Endothelial cell of umbilical vein (primary cell): ENCODE measurements around the gene COQ7. TPM values are rescaled to one million over a fixed set of nuclear protein-coding genes. Genes with fewer than 3 reads are reported as not detected.

ENCODE experiments used
- BruUV-seq: library from RNA; stranded (reverse); fragments of 400-500 nt; replicated peaks from 2 replicates; lab custom pipeline; 2021; lab: Mats Ljungman, UMichigan
- CTCF ChIA-PET: fragments of 300-600, 350-600 bp; sonication (Branson Sonifier 250); formaldehyde crosslinking; loops from one replicate; lab custom pipeline; 2021; ENCODE audit warnings: antibody characterized with exemption, inconsistent platforms; lab: Charles Lee
- POLR2A ChIA-PET: fragments of 300-600, 350-600 bp; sonication (Branson Sonifier 250); formaldehyde crosslinking; loops from one replicate; lab custom pipeline; 2021; ENCODE audit warnings: antibody characterized with exemption, inconsistent platforms; lab: Charles Lee
- DNase-seq: peaks from one replicate; pipeline ENCODE4 v3.0.0-alpha.2; 2011; ENCODE audit warnings: low read depth, low spot score
- FAIRE-seq: peaks from 2 replicates; lab custom pipeline; 2011; peaks lifted over from hg19 to GRCh38; lab: Jason Lieb, UNC
- H2AFZ ChIP-seq: 2 replicates; pipeline ENCODE4 v1.6.0; 2012; ENCODE audit warnings: low read depth, low read length, control low read depth, inconsistent platforms
- H3K27ac ChIP-seq: 2 replicates; pipeline ENCODE4 v1.5.1; 2011; ENCODE audit warnings: low read depth, mild to moderate bottlenecking, control low read depth, low read length, moderate library complexity; ENCODE audit not compliant: insufficient read depth
- H3K27me3 ChIP-seq, 2 experiments: 2 replicates each; pipeline versions ENCODE4 v1.6.0 to v1.6.1; 2011; ENCODE audit warnings: low read length in 2 of 2, mixed read lengths in 1 of 2; ENCODE audit not compliant: control insufficient read depth in 2 of 2, insufficient read depth in 2 of 2
- H3K36me3 ChIP-seq, 2 experiments: 2 replicates in 1 of 2; 3 replicates in 1 of 2; pipeline ENCODE4 v1.5.1; 2011; ENCODE audit warnings: low read length in 2 of 2, mild to moderate bottlenecking in 1 of 2, moderate library complexity in 1 of 2; ENCODE audit not compliant: control insufficient read depth in 2 of 2, insufficient read depth in 2 of 2; ENCODE audit errors: extremely low read depth in 1 of 2
- H3K4me1 ChIP-seq: 3 replicates; pipeline ENCODE4 v1.5.1; 2011; ENCODE audit warnings: mild to moderate bottlenecking, low read length; ENCODE audit not compliant: control insufficient read depth, insufficient read depth; ENCODE audit errors: extremely low read depth
- H3K4me2 ChIP-seq: 2 replicates; pipeline ENCODE4 v1.6.1; 2011; ENCODE audit warnings: low read length, control low read depth, mixed read lengths; ENCODE audit not compliant: insufficient read depth
- H3K4me3 ChIP-seq, 3 experiments: fragments of 200-600 bp in 1 of 3; sonication (generic), shearing (Covaris generic) in 1 of 3; replicated peaks in 1 of 3; 2 replicates each; pipeline ENCODE4 v1.5.1; 2011 to 2016; ENCODE audit warnings: control low read depth in 3 of 3, low read length in 3 of 3, mild to moderate bottlenecking in 2 of 3, inconsistent platforms in 1 of 3, low read depth in 1 of 3, moderate library complexity in 1 of 3; ENCODE audit not compliant: insufficient read depth in 1 of 3
- H3K79me2 ChIP-seq: 2 replicates; pipeline ENCODE4 v1.6.0; 2012; ENCODE audit warnings: low read length, inconsistent platforms; ENCODE audit not compliant: control insufficient read depth, insufficient read depth
- H3K9ac ChIP-seq: replicated peaks from 2 replicates; pipeline ENCODE3; 2011; ENCODE audit warnings: low read length, control low read depth; ENCODE audit not compliant: insufficient read depth; ENCODE audit errors: extremely low read depth
- H3K9me1 ChIP-seq: replicated peaks from 3 replicates; pipeline ENCODE4 v1.6.0; 2011; ENCODE audit warnings: mild to moderate bottlenecking, low read length; ENCODE audit not compliant: control insufficient read depth, insufficient read depth; ENCODE audit errors: extremely low read depth
- H3K9me3 ChIP-seq: replicated peaks from 2 replicates; pipeline ENCODE4 v1.5.1; 2012; ENCODE audit warnings: low read length, inconsistent platforms; ENCODE audit not compliant: control insufficient read depth, insufficient read depth
- H4K20me1 ChIP-seq: replicated peaks from 2 replicates; pipeline ENCODE3; 2011; ENCODE audit warnings: mild to moderate bottlenecking, low read length; ENCODE audit not compliant: control insufficient read depth, insufficient read depth; ENCODE audit errors: extremely low read depth
- EZH2 ChIP-seq: IDR thresholded peaks from 2 replicates; pipeline ENCODE4 v1.6.1; 2012; ENCODE audit warnings: borderline replicate concordance, low read depth, mild to moderate bottlenecking, moderate library complexity, low read length, inconsistent platforms; ENCODE audit not compliant: severe bottlenecking
- dilution Hi-C: fragments of 300-500 bp; cut with MboI; formaldehyde crosslinking; loops from one replicate; pipeline ENCODE4 v1.15.0; 2019; ENCODE audit warnings: low sequenced_read_pairs; ENCODE audit not compliant: extremely low pct_ligation_motif_present
- intact Hi-C: fragments of 100-400 bp; cut with micrococcal nuclease; formaldehyde crosslinking; loops from one replicate; pipeline ENCODE4 v1.10.0; 2022
- polyA plus RNA-seq, 4 experiments: library from polyadenylated mRNA; depleted of rRNA in 3 of 4; stranded (reverse) in 3 of 4; unstranded in 1 of 4; fragments of >200 nt; gene quantifications; 2 replicates each; pipeline versions ENCODE4 v1.2.1 to v1.2.3, GENCODE V29; 2011 to 2012; ENCODE audit warnings: missing spikeins in 1 of 4
- total RNA-seq: library from RNA; stranded (reverse); gene quantifications from 2 replicates; pipeline ENCODE4 v1.2.3, GENCODE V29; 2021
- TF ChIP-seq, protein P1 (sequence below), 2 donors: IDR thresholded peaks; 1 replicate in 1 of 2; 2 replicates in 1 of 2; pipeline ENCODE4 v1.5.1; 2011; ENCODE audit warnings: low read length in 2 of 2, mild to moderate bottlenecking in 2 of 2, moderate library complexity in 2 of 2, control low read depth in 1 of 2, inconsistent platforms in 1 of 2, low read depth in 1 of 2; ENCODE audit not compliant: insufficient read depth in 1 of 2; ENCODE audit errors: extremely low read depth in 1 of 2

The COQ7 gene
- total and polyA plus RNA-seq, 2 donors (not counting 3 experiments of a cell fraction or from before 2014, with no cell fraction given) = 12.9 to 24.2 TPM

GRCh38 chr16:19092653-19093410, 25.4 kb downstream of the COQ7 start:
- Histone ChIP-seq H3K4me2 (peak overlapping the region; percentile 81), H3K9me1 (no peaks in the 10 kb centered on the region), H4K20me1 (no peaks in the 10 kb centered on the region), H3K79me2 (no peaks in the 10 kb centered on the region), H3K27ac (peak overlapping the region; percentile 75), H3K4me3 (no peak overlapping the region), H3K27me3 (no peaks in the 10 kb centered on the region), H3K9me3 (no peaks in the 10 kb centered on the region), H2AFZ (no peak overlapping the region), H3K4me1 (peaks cover 17% of the 10 kb centered on the region), H3K36me3 (no peaks in the 10 kb centered on the region), H3K9ac (peak overlapping the region; percentile 26)
- ChIA-PET CTCF (interaction anchor here (3.1 kb wide), 1 partner anchor 86 kb away, joined by 24 read pairs; no protein-coding TSS in a partner anchor), POLR2A (no interaction called here)
- intact Hi-C loops = loop anchor here (1.0 kb wide), 3 partner anchors 15 to 38 kb away; partner anchors contain the start of gene ITPRIPL2
- DNase-seq (no peak), FAIRE-seq (no peak)
- TF ChIP-seq EZH2 = no peak
- TF ChIP-seq, protein P1, sequence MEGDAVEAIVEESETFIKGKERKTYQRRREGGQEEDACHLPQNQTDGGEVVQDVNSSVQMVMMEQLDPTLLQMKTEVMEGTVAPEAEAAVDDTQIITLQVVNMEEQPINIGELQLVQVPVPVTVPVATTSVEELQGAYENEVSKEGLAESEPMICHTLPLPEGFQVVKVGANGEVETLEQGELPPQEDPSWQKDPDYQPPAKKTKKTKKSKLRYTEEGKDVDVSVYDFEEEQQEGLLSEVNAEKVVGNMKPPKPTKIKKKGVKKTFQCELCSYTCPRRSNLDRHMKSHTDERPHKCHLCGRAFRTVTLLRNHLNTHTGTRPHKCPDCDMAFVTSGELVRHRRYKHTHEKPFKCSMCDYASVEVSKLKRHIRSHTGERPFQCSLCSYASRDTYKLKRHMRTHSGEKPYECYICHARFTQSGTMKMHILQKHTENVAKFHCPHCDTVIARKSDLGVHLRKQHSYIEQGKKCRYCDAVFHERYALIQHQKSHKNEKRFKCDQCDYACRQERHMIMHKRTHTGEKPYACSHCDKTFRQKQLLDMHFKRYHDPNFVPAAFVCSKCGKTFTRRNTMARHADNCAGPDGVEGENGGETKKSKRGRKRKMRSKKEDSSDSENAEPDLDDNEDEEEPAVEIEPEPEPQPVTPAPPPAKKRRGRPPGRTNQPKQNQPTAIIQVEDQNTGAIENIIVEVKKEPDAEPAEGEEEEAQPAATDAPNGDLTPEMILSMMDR (IDR thresholded peaks at IDR 0.05; ENCODE audit: extremely low read depth in 1 of 2, insufficient read depth in 1 of 2, low read depth in 1 of 2, low read length in 2 of 2) = no peak
- dilution Hi-C loops = no loop called here
- no TSS peak for BruUV-seq
